HG02588 (cell line): ENCODE data around the gene TDRD12.

Source experiments
- ATAC-seq: cut with Tn5 transposase; IDR thresholded peaks from one replicate; pipeline ENCODE4 v1.9.1; 2021; ENCODE audit warnings: mild to moderate bottlenecking, moderate library complexity; ENCODE audit not compliant: unreplicated experiment

The TDRD12 gene

GRCh38 chr19:32809254-32809653, 89.7 kb downstream of the TDRD12 start:
- no peak for ATAC-seq

- ATAC-seq = no peak
Measured at GRCh38 chr19:32809754-32810153, 90.2 kb downstream of the TDRD12 start.

GRCh38 chr19:32810452-32810851, 90.9 kb downstream of the TDRD12 start:
- no peak for ATAC-seq

GRCh38 chr19:32811151-32811550, 91.6 kb downstream of the TDRD12 start:
- no peak for ATAC-seq

GRCh38 chr19:32812036-32812435, 92.5 kb downstream of the TDRD12 start:
- ATAC-seq = no peak

- ATAC-seq = no peak
Measured at GRCh38 chr19:32812571-32812970, 93.0 kb downstream of the TDRD12 start.

- no peak for ATAC-seq
Measured at GRCh38 chr19:32813862-32814425, 94.4 kb downstream of the TDRD12 start.

GRCh38 chr19:32814624-32815023, 95.1 kb downstream of the TDRD12 start:
- ATAC-seq = no peak

GRCh38 chr19:32816555-32817099, 97.1 kb downstream of the TDRD12 start:
- ATAC-seq = no peak

- ATAC-seq = no peak
Measured at GRCh38 chr19:32817569-32818476, 98.3 kb downstream of the TDRD12 start.

- no peak for ATAC-seq
Measured at GRCh38 chr19:32818536-32818935, 99.0 kb downstream of the TDRD12 start.

- no peak for ATAC-seq
Measured at GRCh38 chr19:32819419-32820400, 100.1 kb downstream of the TDRD12 start.

GRCh38 chr19:32822916-32823746, 103.6 kb downstream of the TDRD12 start:
- ATAC-seq = no peak

- ATAC-seq = no peak
Measured at GRCh38 chr19:32823747-32824102, 104.2 kb downstream of the TDRD12 start.

GRCh38 chr19:32824191-32824751, 104.7 kb downstream of the TDRD12 start:
- no peak for ATAC-seq

- no peak for ATAC-seq
Measured at GRCh38 chr19:32824916-32825608, 105.5 kb downstream of the TDRD12 start.

- ATAC-seq = no peak
Measured at GRCh38 chr19:32828139-32828538, 108.6 kb downstream of the TDRD12 start.

- no peak for ATAC-seq
Measured at GRCh38 chr19:32828643-32829344, 109.2 kb downstream of the TDRD12 start.
